Measurements from ENCODE around the gene LHPP. TPM values are rescaled to one million over a fixed set of nuclear protein-coding genes. Genes with fewer than 3 reads are reported as not detected.
A peak's percentile ranks its signal among the peaks of the same experiment; 100 is the strongest.

LHPP gene
- total and polyA plus RNA-seq, 10 donors, result 16.8 to 36.8 (median 23.5) TPM

- DNase-seq, result peak; percentile 51
- no peak overlapping the region for H3K4me3 ChIP-seq
- no peaks in the 10 kb centered on the region for H3K36me3 ChIP-seq
Observed at GRCh38 chr10:124590216-124591122, 128.8 kb downstream of the LHPP start.

GRCh38 chr10:124591123-124591495 lies 129.5 kb downstream of the LHPP start:
- H3K36me3 ChIP-seq, result no peaks in the 10 kb centered on the region
- peak; percentile 58 for DNase-seq
- H3K27ac ChIP-seq, result no peak overlapping the region
- H3K4me1 ChIP-seq, result peaks cover 7 to 45% (median 19%) of the 10 kb centered on the region in 6 donors
- no peak overlapping the region for H3K4me3 ChIP-seq
- H3K9me3 ChIP-seq, result peaks cover 0 to 7% (median 0%) of the 10 kb centered on the region in 8 donors
- H3K27me3 ChIP-seq (replicated peaks in 1 of 7), result no peaks in the 10 kb centered on the region
- intact Hi-C loops (cut with DNase I; ENCODE audit: low total_unique reads), result no loop called here
- TF ChIP-seq POLR2A (IDR thresholded peaks at IDR 0.05), result no peak
- TF ChIP-seq CTCF (IDR thresholded peaks at IDR 0.05 in 8 of 11, conservative IDR thresholded peaks at IDR 0.05 in 3 of 11), result no peak
- TF ChIP-seq POLR2AphosphoS5 (IDR thresholded peaks at IDR 0.05), result no peak
- 82 to 93% (median 92%) methylated on average over 4 to 5 of the region's 5 CpGs for WGBS, 5 donors

More at GRCh38 chr10:124590216-124591122, 128.8 kb downstream of the LHPP start:
- Histone ChIP-seq H3K9me3 (peaks cover 0 to 7% (median 0%) of the 10 kb centered on the region in 8 donors), H3K27me3 (replicated peaks in 1 of 7) (no peaks in the 10 kb centered on the region), H3K27ac (no peak overlapping the region), H3K4me1 (peaks cover 7 to 41% (median 19%) of the 10 kb centered on the region in 6 donors)
- intact Hi-C loops (cut with DNase I; ENCODE audit: low total_unique reads), result no loop called here
- TF ChIP-seq CTCF (IDR thresholded peaks at IDR 0.05 in 8 of 11, conservative IDR thresholded peaks at IDR 0.05 in 3 of 11) (no peak), POLR2AphosphoS5 (IDR thresholded peaks at IDR 0.05) (no peak), POLR2A (IDR thresholded peaks at IDR 0.05) (no peak)
- 88 to 93% (median 89%) methylated on average over 20 to 23 of the region's 23 CpGs for WGBS, 5 donors

DNA sequence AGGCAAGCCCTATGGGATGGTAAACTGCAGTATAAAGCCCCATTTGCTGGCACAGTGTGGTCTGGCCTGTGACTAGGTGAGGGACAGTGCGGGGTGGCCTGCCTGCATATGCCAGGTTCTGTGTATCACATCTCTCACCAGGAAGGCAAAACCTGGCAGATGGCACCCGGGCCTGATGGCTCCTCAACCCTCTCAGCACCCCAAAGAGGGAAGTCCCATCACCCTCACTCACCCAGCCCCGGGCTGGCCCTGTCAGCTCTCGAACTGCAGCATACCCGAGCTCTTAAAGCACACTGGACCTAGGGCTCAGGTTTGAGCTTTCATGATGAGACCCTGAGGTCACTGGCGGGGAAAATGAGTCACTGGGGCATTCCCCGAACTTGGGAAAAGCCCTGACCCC lies 130.5 kb downstream of the LHPP start:
- intact Hi-C loops (cut with DNase I; ENCODE audit: low total_unique reads), result no loop called here
- peak; percentile 63 for DNase-seq
- no peaks in the 10 kb centered on the region for H3K27me3 ChIP-seq (replicated peaks in 1 of 7)
- H3K4me3 ChIP-seq, result no peak overlapping the region
- TF ChIP-seq CTCF (IDR thresholded peaks at IDR 0.05 in 8 of 11, conservative IDR thresholded peaks at IDR 0.05 in 3 of 11), result no peak
- no peak for TF ChIP-seq POLR2AphosphoS5 (IDR thresholded peaks at IDR 0.05)
- peaks cover 7 to 44% (median 17%) of the 10 kb centered on the region in 6 donors for H3K4me1 ChIP-seq
- peaks cover 0 to 7% (median 0%) of the 10 kb centered on the region in 8 donors for H3K9me3 ChIP-seq
- 52 to 90% (median 83%) methylated on average over 6 to 7 of the region's 7 CpGs for WGBS, 5 donors
- no peaks in the 10 kb centered on the region for H3K36me3 ChIP-seq
- no peak overlapping the region for H3K27ac ChIP-seq

DNA sequence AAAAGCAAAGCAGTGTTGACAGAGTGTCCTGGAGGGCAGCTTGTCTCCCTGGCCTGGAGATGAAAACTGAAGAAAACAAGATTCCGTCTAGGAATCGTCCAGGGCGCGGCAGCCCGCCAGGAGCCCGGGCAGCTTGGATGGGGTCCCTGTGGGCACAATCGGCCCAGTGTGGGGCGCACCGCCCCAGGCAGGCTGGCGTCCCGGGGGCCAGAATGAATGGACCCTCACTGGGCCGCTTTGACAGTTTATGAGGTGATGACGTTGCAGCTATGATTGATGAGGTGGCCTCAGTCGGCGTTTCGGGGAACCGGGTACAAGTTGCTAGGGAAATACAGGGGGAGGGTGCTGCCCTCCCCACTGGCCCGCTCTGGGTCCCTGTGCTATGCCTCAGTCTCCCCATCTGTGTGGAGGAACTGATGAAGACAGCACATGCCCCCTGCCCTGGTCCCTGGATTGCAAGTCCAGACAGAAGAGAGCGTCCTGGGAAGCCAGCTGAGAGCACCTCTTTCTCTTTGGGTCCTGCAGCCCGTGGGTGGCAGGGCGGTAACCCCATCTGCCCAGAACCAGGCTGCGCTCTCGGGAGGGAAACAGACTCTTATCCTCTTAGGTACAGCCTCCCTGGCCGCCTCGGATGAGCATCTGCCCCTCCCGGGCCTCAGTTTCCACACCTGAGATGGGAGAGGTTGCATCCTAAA lies 131.3 kb downstream of the LHPP start:
- Histone ChIP-seq H3K27me3 (replicated peaks in 1 of 7) (no peaks in the 10 kb centered on the region), H3K9me3 (peaks cover 0 to 7% (median 0%) of the 10 kb centered on the region in 8 donors), H3K4me3 (no peak overlapping the region), H3K36me3 (no peaks in the 10 kb centered on the region), H3K4me1 (peaks cover 7 to 44% (median 15%) of the 10 kb centered on the region in 6 donors), H3K27ac (no peak overlapping the region)
- TF ChIP-seq POLR2AphosphoS5 (IDR thresholded peaks at IDR 0.05) (no peak), POLR2A (IDR thresholded peaks at IDR 0.05) (no peak), CTCF (IDR thresholded peaks at IDR 0.05 in 8 of 11, conservative IDR thresholded peaks at IDR 0.05 in 3 of 11) (no peak)
- DNase-seq, result peak; percentile 64
- intact Hi-C loops (cut with DNase I; ENCODE audit: low total_unique reads), result no loop called here
- 88 to 98% (median 94%) methylated on average over 23 to 26 of the region's 26 CpGs for WGBS, 5 donors

Data from spleen (tissue), 11 donors.